Stimulated activated CD8-positive, alpha-beta memory T cell treated with anti-CD3 and anti-CD28 coated beads, Interleukin-2, amount 100 ng/mL, for 48 hours (primary cell): ENCODE data around the gene RLN2.
"Not testable (repeated sequence)": the region's sequence is repeated elsewhere in the genome, so short reads cannot be mapped to it uniquely, and the experiment has no call there.

Experiments used
- DNase-seq, 2 donors: peaks; one replicate each; pipeline ENCODE4 v3.0.0-alpha.2; 2020; ENCODE audit warnings: low read depth in 2 of 2

RLN2 gene, protein sequence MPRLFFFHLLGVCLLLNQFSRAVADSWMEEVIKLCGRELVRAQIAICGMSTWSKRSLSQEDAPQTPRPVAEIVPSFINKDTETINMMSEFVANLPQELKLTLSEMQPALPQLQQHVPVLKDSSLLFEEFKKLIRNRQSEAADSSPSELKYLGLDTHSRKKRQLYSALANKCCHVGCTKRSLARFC

DNA sequence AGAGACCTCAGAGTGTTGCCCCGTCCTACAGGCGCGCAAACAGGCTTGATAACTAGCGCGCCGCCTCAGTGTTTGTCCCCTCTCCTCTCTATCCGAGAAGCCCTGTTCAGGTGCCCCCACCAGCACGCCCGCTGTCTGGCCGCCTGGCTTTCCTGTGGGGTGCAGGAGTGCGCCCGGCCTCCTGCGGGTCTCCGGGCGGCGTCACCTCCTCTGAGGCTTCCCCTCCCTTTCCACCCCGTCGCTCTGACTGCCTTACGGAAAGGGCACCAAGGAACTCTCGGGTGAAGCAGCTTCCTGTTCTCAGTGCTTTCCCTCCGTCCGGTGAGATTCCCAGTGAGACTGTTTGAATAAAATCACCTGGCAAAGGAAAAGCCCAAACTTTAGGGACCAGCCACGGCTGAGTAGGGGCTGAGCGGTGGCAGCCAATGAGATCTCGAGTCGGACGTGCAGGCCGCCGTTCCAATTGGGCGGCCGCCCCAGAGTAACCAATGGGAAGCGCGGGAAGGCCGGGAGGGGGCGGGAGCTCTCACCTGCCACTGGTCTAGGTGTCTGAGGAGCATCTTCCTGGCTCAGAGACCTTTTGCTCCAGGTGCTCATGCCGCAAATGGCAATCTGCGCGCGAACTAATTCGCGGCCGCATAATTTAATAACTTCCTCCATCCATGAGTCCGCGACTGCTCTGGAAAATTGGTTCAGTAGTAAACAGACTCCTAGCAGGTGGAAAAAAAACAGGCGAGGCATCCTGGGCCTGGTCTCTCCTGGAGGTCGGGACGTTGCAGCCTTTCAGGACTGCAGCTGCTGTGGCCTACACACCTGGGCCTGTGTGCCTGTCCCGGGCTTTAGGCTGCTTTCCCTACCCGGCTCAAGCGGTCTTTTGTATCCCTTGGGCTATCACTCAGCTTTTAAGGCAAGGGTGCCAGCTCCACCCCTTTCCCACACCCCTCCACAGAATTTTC, at the start of gene RLN2:
Gene RLN2, minus strand, starts transcription at position 877 of the 956 bp plus-strand sequence. Its CDS starts 136 bp downstream, at position 741.
- DNase-seq, result not testable (repeated sequence)

DNA sequence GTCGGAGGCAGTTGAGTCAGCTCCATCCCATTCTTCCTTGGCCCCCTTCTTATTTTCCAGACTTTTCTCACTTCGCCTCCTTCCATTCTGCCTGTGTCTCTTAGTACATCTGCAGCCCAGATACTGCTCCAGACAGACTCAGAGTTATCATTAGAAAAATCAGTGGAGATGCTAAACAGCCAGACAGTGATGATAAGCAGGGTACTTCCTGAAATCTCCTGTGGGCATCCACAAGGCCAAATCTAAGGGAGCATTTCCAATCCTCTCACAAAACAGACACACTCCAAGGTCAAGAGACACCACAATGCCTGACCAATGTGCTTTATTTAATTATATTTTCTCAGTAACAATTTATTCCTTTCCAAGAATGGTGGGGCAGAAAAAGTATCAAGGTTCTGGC, 49.7 kb upstream of the RLN2 start:
- DNase-seq, result no peak

- no peak for DNase-seq
Measured at GRCh38 chr9:5352637-5353248, 48.2 kb upstream of the RLN2 start.

DNA sequence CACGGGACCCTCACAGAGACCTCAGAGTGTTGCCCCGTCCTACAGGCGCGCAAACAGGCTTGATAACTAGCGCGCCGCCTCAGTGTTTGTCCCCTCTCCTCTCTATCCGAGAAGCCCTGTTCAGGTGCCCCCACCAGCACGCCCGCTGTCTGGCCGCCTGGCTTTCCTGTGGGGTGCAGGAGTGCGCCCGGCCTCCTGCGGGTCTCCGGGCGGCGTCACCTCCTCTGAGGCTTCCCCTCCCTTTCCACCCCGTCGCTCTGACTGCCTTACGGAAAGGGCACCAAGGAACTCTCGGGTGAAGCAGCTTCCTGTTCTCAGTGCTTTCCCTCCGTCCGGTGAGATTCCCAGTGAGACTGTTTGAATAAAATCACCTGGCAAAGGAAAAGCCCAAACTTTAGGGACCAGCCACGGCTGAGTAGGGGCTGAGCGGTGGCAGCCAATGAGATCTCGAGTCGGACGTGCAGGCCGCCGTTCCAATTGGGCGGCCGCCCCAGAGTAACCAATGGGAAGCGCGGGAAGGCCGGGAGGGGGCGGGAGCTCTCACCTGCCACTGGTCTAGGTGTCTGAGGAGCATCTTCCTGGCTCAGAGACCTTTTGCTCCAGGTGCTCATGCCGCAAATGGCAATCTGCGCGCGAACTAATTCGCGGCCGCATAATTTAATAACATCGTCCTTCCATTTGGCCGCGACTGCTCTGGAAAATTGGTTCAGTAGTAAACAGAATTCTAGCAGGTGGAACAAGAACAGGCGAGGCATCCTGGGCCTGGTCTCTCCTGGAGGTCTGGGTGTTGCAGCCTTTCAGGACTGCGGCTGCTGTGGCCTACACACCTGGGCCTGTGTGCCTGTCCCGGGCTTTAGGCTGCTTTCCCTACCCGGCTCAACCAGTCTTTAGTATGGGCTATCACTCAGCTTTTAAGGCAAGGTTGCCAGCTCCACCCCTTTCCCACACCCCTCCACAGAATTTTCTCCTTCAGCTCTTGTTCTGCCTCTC, 34.8 kb upstream of the RLN2 start, which contains the start of gene RLN1:
Gene RLN1, minus strand, starts transcription at position 885 of the 990 bp plus-strand sequence. Its CDS starts 130 bp downstream, at position 755.
- not testable (repeated sequence) for DNase-seq

- no peak for DNase-seq
Measured at GRCh38 chr9:5336688-5337087, 32.2 kb upstream of the RLN2 start.

DNA sequence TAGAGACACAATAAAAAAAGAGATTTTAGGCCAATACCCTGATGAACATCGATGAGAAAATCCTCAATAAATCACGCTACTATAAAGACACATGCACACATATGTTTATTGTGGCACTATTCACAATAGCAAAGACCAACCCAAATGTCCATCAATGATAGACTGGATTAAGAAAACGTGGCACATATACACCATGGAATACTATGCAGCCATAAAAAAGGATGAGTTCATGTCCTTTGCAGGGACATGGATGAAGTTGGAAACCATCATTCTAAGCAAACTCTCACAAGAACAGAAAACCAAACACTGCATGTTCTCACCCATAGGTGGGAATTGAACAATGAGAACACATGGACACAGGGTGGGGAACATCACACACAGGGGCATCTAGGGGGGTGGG, 26.8 kb upstream of the RLN2 start:
- DNase-seq, result not testable (repeated sequence)

- DNase-seq, result no peak
Measured at GRCh38 chr9:5326893-5327548, 22.5 kb upstream of the RLN2 start.

GRCh38 chr9:5326187-5326586, 21.7 kb upstream of the RLN2 start:
- DNase-seq, result no peak

DNA sequence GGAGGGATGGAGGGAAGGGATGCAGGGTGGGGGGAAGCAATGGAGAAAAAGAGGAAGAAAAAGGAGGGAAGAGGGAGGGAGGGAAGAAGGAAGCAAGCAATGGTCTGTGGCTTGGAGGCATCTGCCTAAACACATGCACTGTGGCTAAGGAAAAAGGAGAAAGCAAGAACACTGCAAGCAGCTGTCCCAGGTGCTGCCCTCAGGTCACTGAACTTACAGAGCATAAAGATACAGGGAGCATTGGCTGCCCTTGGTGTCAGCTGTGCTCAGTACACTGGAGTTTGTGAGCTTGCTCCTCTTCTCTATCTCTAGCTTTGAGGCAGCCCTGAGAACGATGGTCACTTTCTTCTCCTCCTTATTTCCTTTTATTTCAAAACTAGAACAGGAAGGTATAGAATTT, 17.1 kb upstream of the RLN2 start:
- not testable (repeated sequence) for DNase-seq

DNA sequence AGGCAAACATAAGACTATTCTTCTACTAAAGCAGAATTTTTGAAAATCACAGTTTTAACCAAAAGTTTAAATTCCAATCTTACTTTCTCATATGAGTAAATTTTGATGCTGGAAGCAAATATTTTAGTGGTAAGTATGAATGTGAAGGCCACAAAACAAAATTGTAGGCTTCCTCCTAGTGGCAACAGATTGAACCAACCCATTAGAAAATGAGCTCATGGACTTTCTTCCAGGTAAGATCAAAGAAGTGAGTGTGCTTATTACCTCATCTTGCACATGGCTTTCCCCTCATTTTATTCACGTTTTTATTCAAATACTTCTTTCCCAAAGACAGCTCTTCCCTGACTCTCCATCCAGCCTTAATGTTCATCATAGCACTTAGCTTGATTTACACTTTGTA, 16.5 kb upstream of the RLN2 start:
- DNase-seq, result no peak

- not testable (repeated sequence) for DNase-seq
Measured at GRCh38 chr9:5316406-5316805, 11.9 kb upstream of the RLN2 start.

DNA sequence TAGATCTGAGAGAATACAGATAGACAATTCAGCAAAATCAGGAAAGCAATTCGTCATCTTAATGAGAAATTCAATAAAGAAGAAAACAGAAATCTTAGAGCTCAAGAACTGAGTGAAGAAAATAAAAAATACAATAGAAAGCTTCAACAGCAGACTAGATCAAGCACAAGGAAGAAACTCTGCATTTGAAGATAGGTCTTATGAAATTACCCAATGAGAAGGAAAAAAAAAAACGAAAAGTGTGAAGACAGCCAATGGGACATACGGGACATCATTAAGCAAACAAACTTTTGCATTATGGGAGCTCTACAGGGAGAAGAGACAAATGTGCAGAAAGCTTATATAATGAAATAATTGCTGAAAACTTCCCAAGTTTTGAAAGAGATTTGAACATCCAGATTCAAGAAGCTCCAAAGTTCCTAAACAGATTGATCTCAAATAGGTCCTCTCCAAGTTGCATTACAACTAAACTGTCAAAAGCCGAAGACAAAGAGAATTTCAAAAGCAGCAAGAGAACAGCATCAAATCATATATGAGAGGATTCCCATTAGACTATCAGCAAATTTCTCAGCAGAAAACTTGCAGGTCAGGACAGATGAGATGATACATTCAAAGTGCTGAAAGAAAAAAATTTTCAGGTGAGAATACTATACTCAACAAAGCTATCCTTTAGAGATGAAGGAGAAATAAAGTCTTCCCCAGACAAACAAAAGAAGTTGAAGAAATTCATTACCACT, 10.8 kb upstream of the RLN2 start:
- no peak for DNase-seq

GRCh38 chr9:5310851-5311250, 6.3 kb upstream of the RLN2 start:
- no peak for DNase-seq

DNA sequence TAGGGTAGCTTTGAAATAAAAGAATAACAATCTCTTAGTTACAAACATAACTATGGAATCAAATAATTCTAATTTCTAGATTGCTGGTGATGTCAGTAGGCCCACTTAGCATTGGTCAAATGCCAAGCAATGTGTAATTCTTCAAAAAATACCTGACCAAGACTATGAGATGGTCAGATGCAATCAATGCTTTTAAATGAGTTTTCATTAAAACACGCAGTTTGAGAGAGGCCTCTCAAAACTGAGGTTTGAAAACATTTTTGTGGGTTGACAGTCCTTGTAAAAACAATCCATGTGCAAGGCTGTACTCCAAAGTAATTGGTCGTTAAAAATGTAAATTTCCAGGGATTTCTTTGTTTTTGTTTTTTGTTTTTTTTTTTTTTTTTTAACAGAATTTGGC, 1.2 kb upstream of the RLN2 start:
- DNase-seq, result no peak

DNA sequence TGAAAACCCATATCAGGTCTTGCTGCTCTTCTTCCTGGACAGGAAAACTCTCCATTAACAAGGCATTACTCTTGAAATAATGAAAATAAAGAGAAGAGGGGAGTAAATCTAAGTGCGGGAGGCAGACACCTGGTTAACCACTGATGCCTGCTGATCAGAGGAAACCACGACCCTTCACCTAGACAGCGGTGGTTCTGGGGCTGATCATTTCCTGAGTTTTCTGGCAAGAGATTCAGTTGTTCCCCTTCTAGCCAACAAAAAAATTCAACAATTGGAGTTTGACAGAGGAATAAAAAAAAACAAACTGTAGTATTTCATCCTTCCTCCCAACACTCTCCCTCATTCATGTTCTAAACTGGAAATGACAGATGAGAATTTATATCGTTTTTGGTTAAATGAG, 3.0 kb downstream of the RLN2 start:
- DNase-seq, result no peak

DNA sequence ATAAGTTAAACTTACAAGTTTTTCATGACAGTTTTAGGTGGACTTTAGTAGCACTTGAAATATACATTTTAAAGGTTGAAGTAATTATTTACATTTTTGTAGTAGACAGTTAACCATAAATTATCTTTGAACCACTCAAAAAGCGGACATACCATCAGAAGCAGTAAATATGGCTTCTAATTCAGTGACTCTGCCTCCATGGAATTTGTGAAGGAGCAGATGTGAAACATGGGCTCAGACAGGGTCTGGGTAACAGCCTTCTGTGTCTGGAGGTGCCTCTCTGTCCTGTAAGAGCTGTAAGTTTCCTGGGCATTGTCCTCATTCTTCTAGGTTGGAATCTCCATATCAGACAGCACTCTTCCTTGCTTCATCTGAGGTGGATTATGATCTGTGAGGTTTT, 12.4 kb downstream of the RLN2 start:
- DNase-seq, result no peak

- no peak for DNase-seq
Measured at GRCh38 chr9:5288591-5288990, 15.9 kb downstream of the RLN2 start.

GRCh38 chr9:5286262-5286661, 18.3 kb downstream of the RLN2 start:
- DNase-seq, result no peak

- DNase-seq, result no peak
Measured at GRCh38 chr9:5278486-5278885, 26.0 kb downstream of the RLN2 start.

- no peak for DNase-seq
Measured at GRCh38 chr9:5274770-5275169, 29.7 kb downstream of the RLN2 start.
